ENCODE results near the gene IGSF21.

The IGSF21 gene

GRCh38 chr1:18137759-18138345 lies 30.3 kb downstream of the IGSF21 start:
- no peak overlapping the region for H2AFZ ChIP-seq (ENCODE audit: low read depth, low read length)
- H3K4me2 ChIP-seq (ENCODE audit: low read length): no peak overlapping the region

GRCh38 chr1:18139198-18139981 lies 31.8 kb downstream of the IGSF21 start:
- no peak overlapping the region for H3K27ac ChIP-seq (ENCODE audit: low read length)
- no peak overlapping the region for H3K4me3 ChIP-seq (ENCODE audit: low read length)
- no peaks in the 10 kb centered on the region for H3K79me2 ChIP-seq (ENCODE audit: low read length)
- H3K9me3 ChIP-seq (ENCODE audit: insufficient read depth, low read length): no peaks in the 10 kb centered on the region
- H4K20me1 ChIP-seq (ENCODE audit: insufficient read depth, low read length): no peaks in the 10 kb centered on the region
- no peaks in the 10 kb centered on the region for H3K4me1 ChIP-seq (ENCODE audit: low read length)
- no peak overlapping the region for H3K9ac ChIP-seq (ENCODE audit: low read length)
- H3K36me3 ChIP-seq (replicated peaks; ENCODE audit: low read depth, low read length): no peaks in the 10 kb centered on the region
- H2AFZ ChIP-seq (ENCODE audit: low read depth, low read length): no peak overlapping the region
- no peaks in the 10 kb centered on the region for H3K27me3 ChIP-seq (ENCODE audit: low read depth, low read length)
- H3K4me2 ChIP-seq (ENCODE audit: low read length): no peak overlapping the region
- no peak for TF ChIP-seq CTCF (IDR thresholded peaks at IDR 0.05; ENCODE audit: low read depth, low read length)
- TF ChIP-seq EZH2phosphoT487 (IDR thresholded peaks at IDR 0.05; ENCODE audit: low read depth): no peak

More at GRCh38 chr1:18137759-18138345, 30.3 kb downstream of the IGSF21 start:
- no peak overlapping the region for H3K4me3 ChIP-seq (ENCODE audit: low read length)
- H3K4me1 ChIP-seq (ENCODE audit: low read length): no peaks in the 10 kb centered on the region
- H3K9ac ChIP-seq (ENCODE audit: low read length): no peak overlapping the region
- no peaks in the 10 kb centered on the region for H4K20me1 ChIP-seq (ENCODE audit: insufficient read depth, low read length)
- no peaks in the 10 kb centered on the region for H3K27me3 ChIP-seq (ENCODE audit: low read depth, low read length)
- H3K9me3 ChIP-seq (ENCODE audit: insufficient read depth, low read length): no peaks in the 10 kb centered on the region
- no peak overlapping the region for H3K27ac ChIP-seq (ENCODE audit: low read length)
- H3K79me2 ChIP-seq (ENCODE audit: low read length): no peaks in the 10 kb centered on the region
- no peak for TF ChIP-seq CTCF (IDR thresholded peaks at IDR 0.05; ENCODE audit: low read depth, low read length)
- H3K36me3 ChIP-seq (replicated peaks; ENCODE audit: low read depth, low read length): no peaks in the 10 kb centered on the region

GRCh38 chr1:18140411-18140810 lies 32.8 kb downstream of the IGSF21 start:
- no peaks in the 10 kb centered on the region for H3K36me3 ChIP-seq (replicated peaks; ENCODE audit: low read depth, low read length)
- no peaks in the 10 kb centered on the region for H3K79me2 ChIP-seq (ENCODE audit: low read length)
- H3K9me3 ChIP-seq (ENCODE audit: insufficient read depth, low read length): no peaks in the 10 kb centered on the region
- H3K9ac ChIP-seq (ENCODE audit: low read length): no peak overlapping the region
- H2AFZ ChIP-seq (ENCODE audit: low read depth, low read length): no peak overlapping the region
- H3K4me2 ChIP-seq (ENCODE audit: low read length): no peak overlapping the region
- H3K27ac ChIP-seq (ENCODE audit: low read length): no peak overlapping the region
- no peak overlapping the region for H3K4me3 ChIP-seq (ENCODE audit: low read length)
- TF ChIP-seq EZH2phosphoT487 (IDR thresholded peaks at IDR 0.05; ENCODE audit: low read depth) (no peak), CTCF (IDR thresholded peaks at IDR 0.05; ENCODE audit: low read depth, low read length) (no peak)
- no peaks in the 10 kb centered on the region for H3K4me1 ChIP-seq (ENCODE audit: low read length)
- H4K20me1 ChIP-seq (ENCODE audit: insufficient read depth, low read length): no peaks in the 10 kb centered on the region
- H3K27me3 ChIP-seq (ENCODE audit: low read depth, low read length): no peaks in the 10 kb centered on the region

GRCh38 chr1:18141661-18142060 lies 34.1 kb downstream of the IGSF21 start:
- TF ChIP-seq EZH2phosphoT487 (IDR thresholded peaks at IDR 0.05; ENCODE audit: low read depth): no peak
- no peak for TF ChIP-seq CTCF (IDR thresholded peaks at IDR 0.05; ENCODE audit: low read depth, low read length)
- H3K4me3 ChIP-seq (ENCODE audit: low read length): no peak overlapping the region
- H2AFZ ChIP-seq (ENCODE audit: low read depth, low read length): no peak overlapping the region
- H3K79me2 ChIP-seq (ENCODE audit: low read length): no peaks in the 10 kb centered on the region
- no peak overlapping the region for H3K9ac ChIP-seq (ENCODE audit: low read length)
- no peak overlapping the region for H3K27ac ChIP-seq (ENCODE audit: low read length)
- no peaks in the 10 kb centered on the region for H4K20me1 ChIP-seq (ENCODE audit: insufficient read depth, low read length)
- no peak overlapping the region for H3K4me2 ChIP-seq (ENCODE audit: low read length)
- no peaks in the 10 kb centered on the region for H3K36me3 ChIP-seq (replicated peaks; ENCODE audit: low read depth, low read length)
- H3K9me3 ChIP-seq (ENCODE audit: insufficient read depth, low read length): no peaks in the 10 kb centered on the region
- H3K4me1 ChIP-seq (ENCODE audit: low read length): no peaks in the 10 kb centered on the region
- H3K27me3 ChIP-seq (ENCODE audit: low read depth, low read length): no peaks in the 10 kb centered on the region

Data from OCI-LY3 (cell line).